Glomerular visceral epithelial cell (primary cell): Measurements from ENCODE around the gene RAB36.
A peak's percentile ranks its signal among the peaks of the same experiment; 100 is the strongest.

Experiments
- DNase-seq: peaks from one replicate; pipeline ENCODE4 v3.0.0-alpha.2; 2016; ENCODE audit errors: extremely low spot score

Gene RAB36

GRCh38 chr22:23182309-23183060 lies 37.2 kb downstream of the RAB36 start:
- peak; percentile 76 for DNase-seq

GRCh38 chr22:23183061-23183698 lies 37.9 kb downstream of the RAB36 start:
- DNase-seq: peak; percentile 79

DNA sequence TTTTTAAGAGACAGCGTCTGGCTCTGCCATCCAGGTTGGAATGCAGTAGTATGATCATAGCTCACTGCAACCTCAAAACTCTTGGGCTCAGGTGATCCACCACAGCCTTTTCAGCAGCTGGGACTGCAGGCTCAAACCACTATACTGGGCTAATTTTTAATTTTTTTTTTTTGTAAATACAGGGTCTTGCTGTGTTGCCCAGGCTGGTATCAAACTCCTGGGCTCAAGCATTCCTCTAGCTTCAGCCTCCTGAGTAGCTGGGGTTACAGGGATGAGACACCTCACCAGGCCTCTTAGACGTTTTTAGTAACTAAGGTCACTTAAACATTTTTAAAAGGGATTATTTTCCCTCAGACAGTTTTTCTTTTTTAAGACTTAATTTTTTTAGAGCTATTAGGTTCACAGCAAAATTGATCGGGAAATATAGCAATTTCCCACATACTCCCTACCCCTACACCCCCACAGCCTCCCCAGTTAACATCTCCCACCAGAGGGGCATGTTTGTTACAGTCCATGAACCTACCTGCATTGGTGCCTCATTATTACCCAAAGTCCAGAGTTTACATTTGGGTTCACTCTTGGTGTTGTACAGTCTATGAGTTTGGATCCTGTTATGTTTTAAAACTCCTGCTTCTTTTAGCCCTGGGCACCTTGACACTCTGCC lies 39.0 kb downstream of the RAB36 start:
- DNase-seq: peak; percentile 22

DNA sequence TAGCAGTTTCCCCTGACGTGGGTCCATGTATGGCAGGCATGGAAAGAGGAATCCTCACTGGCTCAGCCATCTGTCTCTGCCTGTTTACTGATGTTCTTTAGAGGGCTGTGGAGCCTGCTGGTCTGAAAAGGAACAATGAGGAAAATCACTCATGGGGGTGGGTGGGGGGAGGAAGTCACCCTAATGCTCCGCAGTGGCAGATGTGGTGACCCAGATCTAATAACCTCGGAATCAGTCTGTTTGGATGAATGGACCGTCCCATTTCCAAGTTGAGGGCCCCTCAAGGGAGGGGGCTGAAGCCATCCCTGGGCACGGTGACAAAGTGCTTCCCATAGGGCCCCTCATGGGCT lies 39.5 kb downstream of the RAB36 start:
- no peak for DNase-seq

- DNase-seq: no peak
These were observed 41.9 kb downstream of the RAB36 start for GRCh38 chr22:23187211-23187610.

DNA sequence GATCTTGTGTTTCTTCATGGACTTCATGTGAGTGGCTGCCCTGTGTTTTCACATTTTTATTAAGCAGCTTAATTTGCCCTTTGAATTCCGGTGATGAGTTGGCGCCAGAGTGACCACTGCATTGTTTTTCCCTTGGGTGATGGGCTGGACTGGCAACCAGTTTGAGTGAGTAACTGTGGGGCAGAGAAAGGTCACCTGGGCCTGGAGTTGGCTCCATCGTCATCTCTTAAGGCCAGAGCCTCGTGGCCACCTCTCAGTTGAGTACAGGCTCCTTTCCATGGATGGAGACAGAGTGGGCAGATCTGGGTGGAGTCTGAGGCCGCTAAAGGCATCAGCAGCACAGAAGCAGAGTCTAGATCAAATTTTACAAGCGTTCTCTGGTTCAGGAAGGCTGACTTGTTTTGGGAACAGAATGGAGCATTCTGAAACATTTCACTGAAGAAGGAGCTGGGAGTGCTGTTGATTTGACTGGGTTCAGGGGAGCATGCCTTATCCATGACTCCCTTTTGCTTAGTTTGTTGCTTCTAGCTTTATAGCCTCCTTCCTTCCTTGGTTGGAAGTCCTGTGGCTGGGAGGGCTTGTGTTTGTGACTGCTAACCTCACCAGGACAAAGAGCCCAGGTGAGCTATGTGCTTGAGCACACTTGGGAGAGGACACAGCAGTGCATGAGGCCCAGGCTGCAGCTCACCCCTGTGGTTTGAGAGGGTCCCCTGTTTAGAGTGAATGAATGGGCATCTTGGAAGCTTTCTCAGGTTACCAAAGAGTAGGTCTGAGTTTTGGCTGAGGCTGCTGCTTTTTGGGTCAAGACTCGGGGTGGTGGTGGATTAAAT lies 42.8 kb downstream of the RAB36 start:
- DNase-seq: no peak

GRCh38 chr22:23190526-23190925 lies 45.2 kb downstream of the RAB36 start:
- DNase-seq: no peak

- no peak for DNase-seq
These were observed 46.9 kb downstream of the RAB36 start for GRCh38 chr22:23192133-23192532.

DNA sequence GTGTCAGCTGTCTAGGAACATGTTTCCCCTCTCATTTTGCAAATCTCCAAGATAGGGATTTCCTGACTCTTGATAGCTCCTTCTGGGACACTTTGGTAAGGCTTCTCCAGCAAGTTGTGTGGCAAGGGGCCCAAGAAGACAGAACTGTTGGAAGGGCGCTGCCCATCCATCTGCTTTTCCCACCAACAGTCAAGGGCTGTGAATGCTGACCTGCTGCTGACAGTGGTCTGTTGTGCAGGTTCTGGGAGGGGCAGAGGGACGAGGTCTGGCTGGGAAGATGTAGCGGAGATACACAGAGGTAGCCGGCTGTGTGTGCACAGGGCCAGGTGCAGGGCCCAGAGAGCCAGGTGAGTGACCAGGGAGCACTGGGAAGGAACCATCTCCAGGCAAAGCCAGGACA lies 47.3 kb downstream of the RAB36 start:
- DNase-seq: no peak

DNA sequence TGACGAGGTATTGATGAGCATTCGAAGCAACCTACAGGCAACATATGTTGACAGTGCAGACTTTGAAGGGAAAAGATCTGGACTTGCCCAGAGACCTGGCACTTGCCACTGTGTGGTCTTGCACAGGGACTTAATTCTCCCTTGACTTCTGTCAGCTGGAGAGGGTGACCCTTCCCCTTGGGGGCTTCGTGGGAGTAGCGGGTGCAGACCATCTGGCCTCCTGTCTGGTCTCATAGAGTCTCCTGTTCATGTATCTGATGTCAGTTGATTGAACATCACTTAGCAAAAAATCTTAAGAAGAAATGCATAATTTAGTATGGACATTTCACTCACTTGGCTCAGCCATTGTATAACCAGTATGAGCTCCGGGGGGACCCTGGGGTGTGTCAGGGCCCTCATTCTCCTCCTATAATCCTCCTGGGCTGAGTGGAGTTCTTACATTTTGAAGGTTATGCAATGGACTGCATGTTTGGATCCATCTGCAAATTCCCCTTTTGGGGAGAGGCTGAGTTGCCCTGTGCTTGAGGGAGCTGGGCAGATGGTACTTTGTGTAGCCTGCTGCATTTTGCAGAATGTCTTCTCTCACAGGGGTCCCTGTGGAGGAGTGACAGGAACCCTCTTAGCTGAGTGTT lies 48.0 kb downstream of the RAB36 start:
- DNase-seq: no peak

- no peak for DNase-seq
These were observed 48.6 kb downstream of the RAB36 start for GRCh38 chr22:23193882-23194281.

DNA sequence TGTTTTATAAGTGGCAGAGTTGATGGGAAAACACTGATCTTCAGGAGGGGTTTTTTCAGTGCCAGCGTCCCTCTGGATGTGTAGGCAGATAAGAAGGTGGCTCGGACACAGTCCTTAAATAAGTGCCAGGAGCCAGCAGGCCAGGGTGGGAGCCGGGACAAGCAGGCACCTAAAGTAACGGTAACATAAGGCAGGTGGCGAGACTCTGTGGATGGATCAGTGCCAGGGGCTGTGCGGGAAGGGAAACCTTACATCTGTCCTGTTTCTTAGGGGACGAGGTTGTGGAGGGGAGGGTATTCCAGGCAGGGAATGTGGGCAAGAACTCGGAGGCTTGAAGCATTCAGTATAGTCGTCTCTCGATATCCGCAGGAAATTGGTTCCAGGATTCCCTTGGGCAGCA lies 50.9 kb downstream of the RAB36 start:
- DNase-seq: no peak

- no peak for DNase-seq
These were observed 52.6 kb downstream of the RAB36 start for GRCh38 chr22:23197836-23198235.

DNA sequence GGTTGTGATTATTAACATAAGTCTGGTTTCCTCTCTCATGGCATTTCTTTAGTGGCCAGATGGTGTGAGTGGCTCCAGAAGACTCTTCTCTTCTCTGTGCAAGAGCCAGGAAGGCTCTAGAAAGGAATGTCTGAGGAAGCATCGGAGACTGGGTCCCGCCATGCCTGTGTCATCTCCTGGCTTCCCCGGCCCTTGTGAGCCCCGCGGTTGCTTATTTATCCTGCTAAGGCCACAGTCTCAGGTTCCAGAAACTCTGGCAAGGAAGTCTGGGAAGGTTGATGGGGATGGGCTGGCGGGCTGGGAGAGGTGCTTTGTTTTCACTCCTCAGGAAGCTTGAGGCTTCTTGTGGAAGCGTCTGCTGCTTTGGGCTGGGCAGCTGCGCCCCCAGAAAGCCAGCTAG lies 53.9 kb downstream of the RAB36 start:
- no peak for DNase-seq

DNA sequence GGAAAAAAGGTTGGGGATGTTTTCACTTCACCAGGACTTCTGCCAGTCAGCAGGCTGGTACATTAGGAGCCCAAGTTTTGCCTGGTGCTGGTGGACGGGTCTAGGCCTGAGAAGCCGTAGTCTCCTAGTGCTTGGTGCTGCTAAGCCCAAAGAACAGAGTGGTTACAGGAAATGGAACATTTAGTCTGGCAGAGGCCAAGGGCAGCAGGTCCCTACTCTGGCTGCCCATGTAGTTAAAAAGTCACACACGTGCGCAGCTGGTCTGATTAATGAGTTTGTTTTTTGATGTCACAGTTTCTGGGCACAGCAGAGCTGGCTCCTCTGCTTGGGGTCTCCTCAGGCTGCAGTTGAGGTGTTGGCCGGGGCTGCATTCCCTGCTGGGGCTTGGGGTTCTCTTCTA lies 55.6 kb downstream of the RAB36 start:
- no peak for DNase-seq

DNA sequence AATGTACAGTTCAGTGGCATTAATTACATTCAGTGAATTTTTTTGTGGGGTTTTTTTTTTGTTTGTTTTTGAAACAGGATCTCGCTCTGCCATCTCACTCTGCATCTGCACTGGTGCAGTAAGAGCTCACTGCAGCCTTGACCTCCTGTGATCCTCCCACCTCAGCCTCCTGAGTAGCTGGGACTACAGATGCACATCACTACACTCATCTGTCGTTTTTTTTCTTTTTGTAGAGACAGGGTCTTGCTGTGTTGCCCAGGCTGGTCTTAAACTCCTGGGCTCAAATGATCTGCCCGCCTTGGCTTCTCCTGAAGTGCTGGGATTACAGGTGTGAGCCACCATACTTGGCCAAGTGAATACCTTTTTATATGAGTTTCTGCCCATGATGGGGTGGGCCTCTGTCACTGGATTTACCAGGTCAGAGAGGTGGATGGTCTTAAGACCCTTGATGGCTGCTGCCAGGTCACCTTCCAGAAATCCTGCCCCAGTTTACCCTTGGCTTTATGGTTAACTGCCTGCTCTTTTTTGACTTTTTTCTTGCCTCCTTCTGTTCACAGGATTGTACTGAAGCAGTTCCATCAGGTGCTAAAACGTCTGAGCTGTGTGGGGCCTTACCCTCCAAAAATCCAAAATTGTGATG lies 57.7 kb downstream of the RAB36 start:
- no peak for DNase-seq

DNA sequence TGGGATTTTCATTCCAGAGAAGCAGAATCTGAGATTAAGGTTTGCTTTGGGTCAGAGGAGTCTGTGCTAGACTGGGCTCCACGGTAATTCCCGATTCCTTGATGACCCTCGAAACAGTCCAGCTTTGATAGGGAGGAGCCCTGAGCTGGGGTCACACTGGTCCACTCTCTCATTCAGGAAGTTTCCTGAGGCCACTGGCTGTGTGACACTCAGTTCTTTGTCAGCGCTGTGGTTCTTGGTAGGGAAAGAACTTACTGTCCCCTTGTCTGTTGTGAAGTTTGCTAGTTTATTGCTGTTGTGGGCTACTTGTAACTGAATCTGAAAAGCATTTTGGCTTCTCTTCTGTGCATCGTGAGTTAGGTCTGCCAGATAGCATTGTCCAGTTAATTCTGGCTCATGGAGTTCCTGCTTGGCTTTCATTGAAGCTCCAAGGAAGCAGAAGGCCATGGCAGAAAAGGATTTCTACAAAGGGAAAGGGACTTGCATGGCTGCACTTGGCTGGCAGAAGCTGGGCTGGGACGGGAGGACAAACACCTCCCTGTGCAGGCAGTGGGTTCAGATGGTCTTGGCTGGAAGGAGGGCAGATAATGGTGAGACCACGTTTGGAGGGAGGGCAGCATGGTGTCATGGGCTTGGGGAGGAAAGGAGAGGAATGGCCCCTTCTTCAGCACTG lies 58.3 kb downstream of the RAB36 start:
- DNase-seq: no peak

GRCh38 chr22:23204125-23204488 lies 58.8 kb downstream of the RAB36 start:
- no peak for DNase-seq

DNA sequence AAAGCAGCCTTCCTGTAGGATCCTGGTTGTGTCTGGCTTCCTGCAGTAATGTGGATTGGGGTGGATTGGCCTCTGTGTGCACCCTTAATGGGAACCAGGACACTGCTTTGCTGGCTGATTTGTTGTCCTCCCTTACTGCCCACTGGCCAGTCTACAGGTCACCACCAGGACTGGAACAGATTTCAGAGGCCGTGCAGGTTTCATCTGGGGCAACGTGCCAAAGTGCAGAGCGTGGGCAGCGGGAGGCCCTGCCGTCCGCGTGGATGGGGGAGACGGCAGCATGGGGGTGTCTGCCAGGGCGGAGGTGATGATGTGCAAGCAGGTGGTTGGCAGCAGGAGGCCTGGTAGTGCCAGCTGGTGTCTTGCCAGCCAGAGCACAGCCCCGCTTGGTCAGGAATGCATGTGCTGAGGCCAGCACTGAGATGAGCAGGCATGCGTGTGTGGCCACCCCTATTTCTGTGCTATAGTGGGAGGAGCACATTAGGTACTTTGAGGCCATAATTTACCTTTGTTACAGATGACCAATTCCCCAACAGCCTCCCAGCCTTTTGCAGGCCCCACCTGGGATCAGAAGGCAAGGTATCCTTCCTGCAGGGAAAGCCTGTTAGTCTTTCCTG lies 59.4 kb downstream of the RAB36 start:
- DNase-seq: peak; percentile 24

DNA sequence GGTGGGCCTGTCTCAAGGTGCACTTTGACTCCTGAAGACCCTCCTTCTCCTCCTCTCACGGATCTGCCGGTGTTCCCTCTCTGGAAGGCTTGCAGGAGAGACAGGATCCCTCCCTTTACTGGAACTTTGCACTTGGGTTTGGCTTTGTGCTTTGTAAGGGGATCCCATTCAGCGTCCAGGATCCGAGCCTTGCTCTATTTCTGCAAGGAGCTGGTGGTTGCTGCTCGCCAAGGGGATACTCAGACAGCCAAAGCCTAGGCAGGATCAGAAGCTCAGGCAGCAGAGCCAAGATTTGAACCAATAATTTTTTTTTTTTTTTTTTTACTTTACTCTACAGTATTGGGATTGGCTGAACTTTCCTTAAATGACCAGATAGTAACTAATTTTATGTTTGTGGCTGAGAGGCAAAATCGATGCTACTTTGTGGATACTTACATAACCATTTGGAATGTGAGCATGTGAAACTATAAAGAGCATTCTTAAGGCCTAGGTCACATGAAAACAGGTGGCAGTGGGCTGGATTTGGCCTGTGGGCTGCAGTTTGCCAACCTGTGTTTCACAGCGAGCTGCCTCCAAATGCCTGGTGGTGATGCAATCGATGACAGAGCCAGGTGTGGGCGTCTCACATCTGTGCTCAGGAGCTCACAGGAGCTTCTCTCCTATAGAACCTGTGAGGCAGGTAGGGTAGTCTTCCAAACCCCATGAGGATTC lies 60.2 kb downstream of the RAB36 start:
- no peak for DNase-seq
